HS-5 (cell line): ENCODE results near the gene CHMP1A.

Experiments used
- DNase-seq: peaks from one replicate; pipeline ENCODE4 v3.0.0-alpha.2; 2012; ENCODE audit warnings: low read depth

CHMP1A gene

GRCh38 chr16:89623511-89624261, 33.8 kb downstream of the CHMP1A start:
- no peak for DNase-seq

GRCh38 chr16:89621698-89622409, 35.7 kb downstream of the CHMP1A start:
- DNase-seq = no peak

- no peak for DNase-seq
These were observed 36.3 kb downstream of the CHMP1A start for GRCh38 chr16:89621136-89621697.

GRCh38 chr16:89620406-89620841, 37.1 kb downstream of the CHMP1A start:
- DNase-seq = no peak

- no peak for DNase-seq
These were observed 37.7 kb downstream of the CHMP1A start for GRCh38 chr16:89619840-89620239.

GRCh38 chr16:89618109-89618998, 39.2 kb downstream of the CHMP1A start:
- DNase-seq = no peak

- DNase-seq = no peak
These were observed 40.5 kb downstream of the CHMP1A start for GRCh38 chr16:89617036-89617435.

- DNase-seq = no peak
These were observed 40.9 kb downstream of the CHMP1A start for GRCh38 chr16:89616623-89617022.

- no peak for DNase-seq
These were observed 41.9 kb downstream of the CHMP1A start for GRCh38 chr16:89615596-89616090.

GRCh38 chr16:89615176-89615575, 42.3 kb downstream of the CHMP1A start:
- no peak for DNase-seq

GRCh38 chr16:89613954-89614459, 43.5 kb downstream of the CHMP1A start:
- DNase-seq = no peak

GRCh38 chr16:89613231-89613953, 44.1 kb downstream of the CHMP1A start, which contains the start of gene DPEP1:
TSS of gene DPEP1 (plus strand) at chr16:89613642. CDS start at chr16:89630411, 16,769 bp downstream.
- no peak for DNase-seq

GRCh38 chr16:89612415-89613166, 44.9 kb downstream of the CHMP1A start:
- DNase-seq = no peak

GRCh38 chr16:89610108-89610453, 47.4 kb downstream of the CHMP1A start:
- DNase-seq = no peak

GRCh38 chr16:89607937-89608740, 49.4 kb downstream of the CHMP1A start:
- DNase-seq = no peak

GRCh38 chr16:89607453-89607852, 50.1 kb downstream of the CHMP1A start:
- no peak for DNase-seq

- DNase-seq = no peak
These were observed 51.5 kb downstream of the CHMP1A start for GRCh38 chr16:89606006-89606405.

GRCh38 chr16:89605186-89605970, 52.1 kb downstream of the CHMP1A start:
- DNase-seq = no peak

GRCh38 chr16:89604764-89605163, 52.7 kb downstream of the CHMP1A start:
- DNase-seq = no peak
